Naive B cell (primary cell): ENCODE data around the gene BLACAT1. TPM values are rescaled to one million over a fixed set of nuclear protein-coding genes. Genes with fewer than 3 reads are reported as not detected.
"Not testable (repeated sequence)": the region's sequence is repeated elsewhere in the genome, so short reads cannot be mapped to it uniquely, and the experiment has no call there.

ENCODE experiments used
- ATAC-seq, 2 donors: fragments of 150-1000 bp; cut with Tn5 transposase; 2 replicates each; pipeline ENCODE4 v1.10.0; 2021; ENCODE audit warnings: low read depth in 2 of 2, mild to moderate bottlenecking in 2 of 2, moderate library complexity in 2 of 2
- DNase-seq: peaks from one replicate; pipeline ENCODE4 v3.0.0; 2022
- H3K27ac Mint-ChIP-seq, 6 donors: one replicate each; pipeline ENCODE4 v1.8.0; 2020 to 2022; ENCODE audit warnings: mild to moderate bottlenecking in 6 of 6, mixed read lengths in 6 of 6, moderate library complexity in 5 of 6, inconsistent platforms in 2 of 6
- H3K27me3 Mint-ChIP-seq, 3 donors: one replicate each; pipeline ENCODE4 v1.8.0; 2021 to 2022; ENCODE audit warnings: mixed read lengths in 3 of 3, mild to moderate bottlenecking in 1 of 3
- H3K36me3 Mint-ChIP-seq, 2 donors: one replicate each; pipeline ENCODE4 v1.8.0; 2020 to 2022; ENCODE audit warnings: mixed read lengths in 2 of 2, inconsistent platforms in 1 of 2, mild to moderate bottlenecking in 1 of 2
- H3K4me1 Mint-ChIP-seq, 3 donors: one replicate each; pipeline ENCODE4 v1.8.0; 2020 to 2022; ENCODE audit warnings: mixed read lengths in 3 of 3, inconsistent platforms in 1 of 3, mild to moderate bottlenecking in 1 of 3, moderate library complexity in 1 of 3
- H3K4me3 Mint-ChIP-seq, 8 donors: one replicate each; pipeline ENCODE4 v1.8.0; 2020 to 2022; ENCODE audit warnings: mild to moderate bottlenecking in 8 of 8, mixed read lengths in 8 of 8, moderate library complexity in 8 of 8, inconsistent platforms in 2 of 8
- H3K9me3 Mint-ChIP-seq, 7 donors: one replicate each; pipeline ENCODE4 v1.8.0; 2020 to 2022; ENCODE audit warnings: mixed read lengths in 7 of 7, mild to moderate bottlenecking in 5 of 7, inconsistent platforms in 2 of 7, moderate library complexity in 1 of 7
- polyA plus RNA-seq, 6 donors: library from polyadenylated mRNA; unstranded; fragments of 300-500 nt; fragmentation: Illumina TruSeq; gene quantifications; one replicate each; pipeline ENCODE4 v1.2.3, GENCODE V29; 2021; ENCODE audit warnings: low read depth in 6 of 6

BLACAT1 gene
- polyA plus RNA-seq, 6 donors from 2014 or later: not detected

DNA sequence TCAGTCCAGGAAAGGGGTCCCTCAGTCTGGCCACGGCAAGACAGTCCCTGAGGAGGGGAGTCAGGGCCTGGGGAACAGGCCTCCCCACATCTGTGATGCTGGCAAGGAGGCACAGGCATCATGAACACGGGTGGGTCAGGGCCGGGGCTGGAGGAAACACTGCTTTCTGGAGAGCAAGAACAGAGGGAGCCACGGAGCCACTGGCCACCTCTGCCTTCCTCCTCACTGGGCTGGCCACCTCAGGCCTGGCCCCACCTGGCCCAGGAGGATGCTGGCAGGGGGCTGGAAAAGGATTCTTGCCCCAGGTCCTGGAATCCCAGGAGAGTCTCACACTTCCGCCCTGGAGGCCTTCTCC, 15.7 kb downstream of the BLACAT1 start:
- no peaks in the 10 kb centered on the region for H3K27me3 Mint-ChIP-seq
- DNase-seq (no peak), ATAC-seq (no peak)
- H3K4me1 Mint-ChIP-seq: peaks cover 51 to 92% (median 89%) of the 10 kb centered on the region in 3 donors
- peak overlapping the region in 6 of 8 donors; percentile 70 to 91 (median 83) for H3K4me3 Mint-ChIP-seq
- no peaks in the 10 kb centered on the region for H3K36me3 Mint-ChIP-seq
- peak overlapping the region in 2 of 6 donors; percentile 60 to 82 for H3K27ac Mint-ChIP-seq
- no peaks in the 10 kb centered on the region for H3K9me3 Mint-ChIP-seq

DNA sequence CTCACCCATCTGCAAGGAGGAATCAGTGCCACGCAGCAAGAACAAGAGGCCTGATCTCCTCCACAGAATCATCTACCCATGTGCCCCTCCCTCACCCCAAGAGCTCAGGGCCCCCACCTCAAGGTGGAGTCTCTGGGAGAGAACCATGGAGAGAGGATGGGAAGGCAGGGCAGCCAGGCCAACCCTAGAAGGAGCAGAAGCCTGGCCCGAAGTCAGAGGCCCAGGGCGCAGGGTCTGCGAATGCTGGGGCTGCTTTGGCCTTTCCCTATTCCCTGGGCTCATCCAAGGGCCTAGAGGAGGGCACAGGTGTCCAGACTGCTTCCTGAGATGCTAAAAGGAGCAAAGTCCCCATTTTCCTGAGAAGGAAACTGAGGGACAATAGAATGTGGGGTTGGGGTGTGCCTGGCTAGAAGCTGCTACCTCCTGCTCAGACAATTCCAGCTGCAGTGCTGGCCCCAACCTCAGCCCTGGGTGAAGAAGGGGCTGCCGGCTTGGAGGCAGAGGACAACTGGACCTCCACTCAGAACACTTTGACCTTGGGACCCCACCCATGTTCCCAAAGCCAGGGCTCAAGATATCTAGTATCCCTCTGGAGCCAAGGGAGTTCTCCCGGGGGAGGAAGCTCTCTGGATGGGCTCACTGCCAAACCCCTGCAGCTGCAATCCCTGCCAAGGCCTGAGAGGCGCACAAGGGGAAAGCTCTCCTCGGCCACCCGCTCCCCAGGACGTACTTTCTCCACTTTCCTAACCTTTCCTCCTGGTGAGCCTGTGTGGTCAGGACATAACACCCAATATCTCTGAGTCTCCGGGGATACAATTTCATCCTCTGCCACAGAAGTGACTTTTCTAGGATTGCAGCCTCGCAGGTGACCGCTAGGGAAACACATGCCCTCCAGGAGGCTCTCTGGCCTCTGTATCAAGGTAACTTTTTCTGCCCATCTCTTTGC, 17.4 kb downstream of the BLACAT1 start:
- Mint-ChIP-seq H3K27me3 (no peaks in the 10 kb centered on the region), H3K9me3 (no peaks in the 10 kb centered on the region), H3K4me3 (no peak overlapping the region), H3K27ac (peak overlapping the region in 3 of 6 donors; percentile 10 to 63 (median 12)), H3K36me3 (no peaks in the 10 kb centered on the region), H3K4me1 (peaks cover 48 to 86% (median 83%) of the 10 kb centered on the region in 3 donors)
- DNase-seq: no peak
- ATAC-seq: no peak

DNA sequence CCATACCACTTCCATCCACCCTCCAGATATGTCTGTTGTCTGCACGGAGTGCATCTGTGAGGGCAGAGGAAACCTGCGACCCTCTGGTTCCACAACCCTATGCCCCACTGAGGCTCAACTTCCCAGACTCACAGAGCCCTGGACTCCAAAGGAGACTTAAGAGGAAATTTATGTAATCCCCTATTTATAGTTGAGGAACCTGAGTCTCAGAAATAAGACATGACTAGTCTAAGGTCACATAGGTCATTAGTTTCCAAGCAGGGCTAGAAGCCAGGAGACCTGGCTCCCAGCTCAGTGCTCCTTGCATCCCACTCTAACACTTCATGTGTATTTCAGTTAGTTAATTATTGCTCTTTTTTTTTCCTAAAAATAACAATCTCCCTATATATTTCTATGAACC, 18.3 kb downstream of the BLACAT1 start:
- no peaks in the 10 kb centered on the region for H3K27me3 Mint-ChIP-seq
- no peaks in the 10 kb centered on the region for H3K9me3 Mint-ChIP-seq
- DNase-seq (no peak), ATAC-seq (no peak)
- peaks cover 48 to 80% (median 73%) of the 10 kb centered on the region in 3 donors for H3K4me1 Mint-ChIP-seq
- peak overlapping the region in 1 of 8 donors; percentile 20 for H3K4me3 Mint-ChIP-seq
- H3K27ac Mint-ChIP-seq: peak overlapping the region in 1 of 6 donors; percentile 39
- no peaks in the 10 kb centered on the region for H3K36me3 Mint-ChIP-seq

DNA sequence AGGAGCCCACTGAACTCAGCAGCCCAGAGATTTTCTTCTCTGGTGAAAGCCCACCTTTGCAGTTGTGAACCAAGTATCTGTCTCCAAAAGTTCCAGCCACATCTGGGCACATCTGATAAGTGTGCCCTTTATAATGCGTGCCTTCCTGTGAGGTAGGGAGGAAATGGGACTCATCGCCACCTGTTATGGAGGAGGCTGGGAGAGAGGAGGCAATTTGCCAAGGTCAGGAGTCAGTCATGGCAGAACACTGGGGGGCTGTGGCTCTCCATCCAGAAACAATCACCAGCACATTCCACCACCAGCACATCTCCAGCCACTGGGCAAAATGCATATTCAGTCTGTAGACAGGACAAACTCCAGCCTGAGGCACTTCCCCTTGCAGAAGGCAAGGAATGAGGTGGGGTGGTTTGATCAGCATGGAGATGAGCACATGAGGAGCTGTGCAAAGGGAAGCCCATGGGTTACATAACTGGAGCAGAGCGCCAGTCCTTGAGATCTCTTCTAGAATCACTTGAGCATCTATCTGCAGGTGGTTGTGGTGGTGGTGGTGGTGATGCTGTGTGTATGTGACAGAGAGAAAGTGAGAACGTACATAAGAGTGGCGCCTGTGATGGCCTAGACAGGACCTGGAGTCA, 19.0 kb downstream of the BLACAT1 start:
- DNase-seq: no peak
- Mint-ChIP-seq H3K27me3 (no peaks in the 10 kb centered on the region), H3K4me1 (peaks cover 50 to 78% (median 72%) of the 10 kb centered on the region in 3 donors), H3K4me3 (peak overlapping the region in 1 of 8 donors; percentile 20), H3K27ac (peak overlapping the region in 3 of 6 donors; percentile 39 to 51 (median 39)), H3K9me3 (no peaks in the 10 kb centered on the region), H3K36me3 (no peaks in the 10 kb centered on the region)
- no peak for ATAC-seq

DNA sequence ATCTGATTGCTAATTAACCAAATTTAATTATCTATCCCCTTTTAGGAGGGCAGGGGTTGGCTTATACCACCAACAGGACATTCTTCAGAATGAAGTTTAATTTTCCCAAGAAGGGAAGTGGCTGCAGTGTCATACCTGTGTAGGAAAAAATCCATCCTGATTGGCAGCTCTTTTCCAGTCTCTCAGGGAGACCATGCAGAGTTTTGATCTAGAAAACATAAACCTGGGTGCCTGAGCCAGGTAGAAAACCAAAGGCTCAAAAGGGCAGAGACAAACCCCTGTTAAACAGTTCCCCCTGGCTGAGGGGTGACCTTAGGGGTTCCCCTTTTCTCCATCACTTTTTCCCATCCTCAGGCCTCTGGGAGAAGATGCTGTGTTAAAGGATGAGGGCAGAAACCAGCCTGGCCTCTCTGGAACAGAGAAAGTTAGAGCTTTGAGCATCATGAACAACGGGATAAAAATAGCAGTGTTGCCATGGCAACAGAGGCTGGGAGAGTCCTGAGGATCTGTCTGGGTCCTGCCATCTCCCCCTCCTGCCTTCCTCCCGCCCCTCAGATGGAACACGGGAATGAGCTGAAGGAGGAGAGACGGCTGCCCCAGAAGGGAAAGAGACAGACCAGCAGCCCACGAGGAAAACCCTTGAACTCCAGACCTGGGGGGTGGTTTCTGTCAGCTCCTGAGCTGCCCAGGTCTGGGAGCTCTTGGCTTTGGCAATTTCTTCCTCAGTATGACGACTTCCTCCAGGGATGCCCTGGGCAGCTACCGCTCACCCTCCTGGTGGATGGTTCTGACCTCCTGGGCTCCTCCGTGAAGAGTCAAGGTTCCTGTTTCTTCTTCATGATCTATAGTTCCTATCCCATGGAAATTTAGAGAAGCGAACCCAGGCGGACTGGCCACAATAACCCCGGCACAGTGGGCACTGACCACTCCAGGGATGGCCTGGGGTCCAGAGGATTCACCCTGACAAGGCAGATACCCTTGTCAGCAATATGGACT, 20.0 kb downstream of the BLACAT1 start:
- H3K4me1 Mint-ChIP-seq: peaks cover 48 to 78% (median 71%) of the 10 kb centered on the region in 3 donors
- DNase-seq (no peak), ATAC-seq (no peak)
- no peaks in the 10 kb centered on the region for H3K27me3 Mint-ChIP-seq
- peak overlapping the region in 4 of 8 donors; percentile 30 to 72 (median 46) for H3K4me3 Mint-ChIP-seq
- H3K27ac Mint-ChIP-seq: peak overlapping the region in 4 of 6 donors; percentile 20 to 51 (median 44)
- H3K9me3 Mint-ChIP-seq: no peaks in the 10 kb centered on the region
- no peaks in the 10 kb centered on the region for H3K36me3 Mint-ChIP-seq

DNA sequence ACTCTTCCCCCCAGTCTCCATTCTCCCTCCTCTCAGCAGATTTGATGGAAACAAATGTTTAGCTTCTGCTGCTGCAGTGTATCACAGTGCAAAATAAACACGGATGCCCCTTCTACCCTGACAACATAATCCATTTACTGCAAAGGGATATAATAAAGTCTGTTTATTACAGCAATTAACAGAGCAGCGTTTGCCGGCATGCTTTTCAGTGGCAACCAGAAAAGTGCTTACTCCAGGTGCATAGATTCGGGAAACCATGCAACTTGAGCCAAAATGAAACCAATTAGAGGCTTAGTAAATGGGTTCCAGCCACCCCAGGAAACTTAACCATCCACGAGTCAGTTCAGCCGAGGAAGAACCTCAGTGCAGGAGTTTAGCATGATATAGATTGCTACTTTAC, 21.1 kb downstream of the BLACAT1 start:
- DNase-seq (no peak), ATAC-seq (no peak)
- Mint-ChIP-seq H3K27ac (peak overlapping the region in 1 of 6 donors; percentile 96), H3K27me3 (no peaks in the 10 kb centered on the region), H3K9me3 (no peaks in the 10 kb centered on the region), H3K4me3 (peak overlapping the region in 1 of 8 donors; percentile 57), H3K4me1 (peaks cover 43 to 77% (median 71%) of the 10 kb centered on the region in 3 donors), H3K36me3 (no peaks in the 10 kb centered on the region)

DNA sequence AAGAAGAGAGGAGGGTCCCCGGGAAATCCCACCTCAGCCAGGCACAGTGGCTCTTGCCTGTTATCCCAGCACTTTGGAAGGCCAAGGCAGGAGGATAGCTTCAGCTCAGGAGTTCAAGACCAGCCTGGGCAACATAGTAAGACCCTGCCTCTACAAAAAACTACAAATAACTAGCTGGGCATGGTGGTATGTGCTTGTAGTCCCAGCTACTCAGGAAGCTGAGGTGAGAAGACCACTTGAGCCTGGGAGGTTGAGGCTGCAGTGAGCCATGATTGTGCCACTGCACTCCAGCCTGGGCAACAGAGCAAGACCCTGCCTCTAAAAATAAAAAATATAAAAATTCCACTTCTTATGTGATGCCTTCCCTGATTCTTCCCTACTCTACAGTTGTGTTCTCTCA, 23.2 kb downstream of the BLACAT1 start:
- H3K4me3 Mint-ChIP-seq, DNase-seq, ATAC-seq: not testable (repeated sequence)

DNA sequence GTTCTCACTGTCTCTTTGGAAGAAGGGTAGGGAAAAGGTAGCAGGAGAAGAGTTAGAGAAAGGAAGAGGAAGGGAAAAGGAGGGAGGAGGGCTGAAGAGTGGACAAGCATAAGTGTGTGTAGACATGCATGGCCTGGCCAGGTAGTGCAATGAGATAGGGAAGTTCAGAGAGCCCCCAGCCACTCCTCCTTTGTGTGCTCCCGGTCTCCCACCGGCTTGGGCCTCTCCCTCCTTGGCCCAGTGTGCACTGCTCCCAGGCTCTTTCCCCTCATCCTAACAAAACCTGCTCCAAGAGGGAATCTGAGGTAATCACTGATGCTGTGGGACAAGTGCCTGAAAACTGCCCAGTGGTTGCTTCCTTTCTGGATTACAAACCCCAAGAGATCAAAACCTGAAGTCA, 23.7 kb downstream of the BLACAT1 start:
- peak overlapping the region in 1 of 6 donors; percentile 17 for H3K27ac Mint-ChIP-seq

More for the DNA sequence above, 23.2 kb downstream of the BLACAT1 start:
- H3K27ac Mint-ChIP-seq, H3K36me3 Mint-ChIP-seq, H3K27me3 Mint-ChIP-seq, H3K9me3 Mint-ChIP-seq: not testable (repeated sequence)
- H3K4me1 Mint-ChIP-seq: peaks cover 39 to 68% (median 57%) of the 10 kb centered on the region in 3 donors

DNA sequence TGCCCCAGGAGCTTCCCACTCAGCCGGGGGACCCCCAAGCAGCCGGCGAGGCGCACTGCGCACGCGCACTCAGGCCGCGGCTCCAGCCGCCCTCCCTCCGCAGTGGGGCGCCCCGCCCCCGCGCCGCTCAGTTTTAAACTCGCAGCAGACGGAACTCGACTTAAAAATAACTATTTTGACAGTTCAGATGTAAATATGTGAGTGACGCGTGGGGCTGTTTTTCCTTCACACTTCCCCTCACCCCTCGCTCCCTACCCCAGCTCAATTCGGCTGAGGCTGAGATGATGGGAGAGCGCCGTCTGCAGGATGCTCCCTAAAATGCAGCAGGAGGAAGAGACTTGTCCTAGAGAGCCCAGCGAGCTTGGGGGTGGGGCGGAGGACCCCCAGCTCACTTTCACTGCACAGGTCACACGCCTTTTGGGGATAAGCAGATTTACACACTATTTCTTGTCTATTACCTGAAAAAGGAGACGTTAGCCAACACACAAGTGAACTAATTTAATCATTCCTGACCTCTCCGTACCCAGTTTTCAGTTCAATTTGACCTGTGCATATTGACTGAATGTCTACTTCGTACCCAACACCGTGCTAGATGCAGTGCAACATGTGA, 25.0 kb downstream of the BLACAT1 start:
- Mint-ChIP-seq H3K27me3 (peaks cover 0 to 9% (median 4%) of the 10 kb centered on the region in 3 donors), H3K36me3 (no peaks in the 10 kb centered on the region), H3K4me3 (peak overlapping the region; percentile 78 to 95 (median 90)), H3K4me1 (peaks cover 29 to 50% (median 48%) of the 10 kb centered on the region in 3 donors), H3K9me3 (no peaks in the 10 kb centered on the region), H3K27ac (peak overlapping the region; percentile 27 to 96 (median 74))
- DNase-seq (peak; percentile 77), ATAC-seq (peak; percentile 94 to 97)

More for the DNA sequence above, 23.7 kb downstream of the BLACAT1 start:
- peaks cover 38 to 63% (median 53%) of the 10 kb centered on the region in 3 donors for H3K4me1 Mint-ChIP-seq
- peak overlapping the region in 2 of 8 donors; percentile 7 to 21 for H3K4me3 Mint-ChIP-seq
- no peaks in the 10 kb centered on the region for H3K36me3 Mint-ChIP-seq
- DNase-seq (no peak), ATAC-seq (no peak)
- H3K27me3 Mint-ChIP-seq: no peaks in the 10 kb centered on the region
- H3K9me3 Mint-ChIP-seq: no peaks in the 10 kb centered on the region

DNA sequence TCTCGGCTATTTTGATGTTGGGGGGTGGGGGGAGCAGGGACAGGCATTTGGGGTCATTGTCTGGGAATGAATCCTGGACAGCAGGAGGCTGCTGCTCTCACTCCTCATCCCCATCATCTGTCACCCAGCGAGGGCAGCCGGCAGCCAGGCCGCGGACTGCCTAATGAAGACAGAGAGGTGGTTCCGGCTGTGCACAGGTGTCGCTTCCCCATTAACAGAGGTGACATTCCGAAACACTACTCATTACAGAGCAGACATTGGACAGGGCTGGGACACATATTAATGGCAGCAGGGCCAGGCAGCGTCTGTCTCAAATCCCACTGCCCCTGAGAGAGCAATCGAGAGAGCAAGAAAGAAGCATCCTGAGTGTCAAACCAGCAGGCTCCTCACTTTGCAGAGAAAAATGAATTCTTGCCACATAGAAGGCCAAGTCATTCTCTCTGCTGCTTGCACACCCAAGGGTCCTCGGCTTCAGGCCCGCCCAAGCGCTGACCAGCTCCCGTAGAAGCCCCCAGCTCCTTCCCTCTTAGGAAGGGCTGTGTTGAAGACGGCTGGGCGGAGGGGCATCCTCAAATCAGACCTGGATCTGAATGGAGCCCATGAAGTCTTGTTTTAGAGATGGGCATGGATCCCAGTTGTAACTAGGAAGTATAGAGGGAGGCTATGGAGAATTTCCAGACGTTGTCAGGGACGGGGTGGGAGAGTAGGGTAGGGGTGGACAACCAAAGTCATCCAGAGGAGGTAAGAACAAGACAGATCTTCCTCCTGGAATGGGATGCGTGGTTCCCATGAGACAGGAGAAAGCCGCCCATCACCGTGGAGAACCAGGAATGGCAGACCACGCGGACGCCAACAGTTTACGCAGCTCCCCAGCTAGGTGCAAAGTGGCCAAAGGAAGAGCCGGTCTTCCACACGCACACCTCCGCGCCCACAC, 25.8 kb downstream of the BLACAT1 start:
- H3K4me1 Mint-ChIP-seq: peaks cover 25 to 42% (median 40%) of the 10 kb centered on the region in 3 donors

DNA sequence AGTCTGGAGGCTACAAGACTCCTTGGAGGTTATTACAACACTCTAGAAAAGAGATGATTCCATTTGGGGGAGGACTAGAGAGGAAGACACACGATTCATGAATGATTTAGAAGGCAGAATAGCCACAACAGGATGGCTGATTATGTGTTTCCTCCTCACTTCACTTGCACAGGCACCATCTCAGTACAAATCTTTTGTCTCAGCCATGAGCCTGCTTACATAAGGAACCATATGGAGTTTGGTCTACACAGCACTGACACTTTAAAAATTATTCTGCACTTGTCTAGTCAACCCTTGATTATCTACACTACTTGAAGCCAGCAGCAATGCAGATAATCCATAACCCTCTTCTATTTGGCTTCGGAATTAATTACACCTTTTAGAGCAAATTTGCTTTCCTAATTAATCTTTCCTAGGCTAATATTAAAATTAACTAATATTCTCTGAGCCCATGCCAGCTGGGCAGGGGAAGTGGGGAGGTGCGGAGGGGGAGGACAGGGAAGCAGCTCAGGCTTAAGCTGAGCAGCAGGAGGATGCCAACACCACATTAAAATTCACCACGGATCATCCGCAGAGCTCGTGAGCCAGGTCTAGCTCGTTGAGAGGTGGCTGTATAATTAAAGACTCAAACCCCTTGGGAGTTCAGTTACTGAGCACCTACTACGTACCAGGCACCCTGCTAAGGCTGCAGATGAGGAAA, 30.8 kb downstream of the BLACAT1 start:
- H3K27ac Mint-ChIP-seq: no peak overlapping the region
- peaks cover 9 to 36% (median 23%) of the 10 kb centered on the region in 3 donors for H3K27me3 Mint-ChIP-seq
- ATAC-seq (no peak), DNase-seq (no peak)
- H3K4me1 Mint-ChIP-seq: peaks cover 3 to 11% (median 7%) of the 10 kb centered on the region in 3 donors
- no peaks in the 10 kb centered on the region for H3K36me3 Mint-ChIP-seq
- H3K4me3 Mint-ChIP-seq: no peak overlapping the region
- no peaks in the 10 kb centered on the region for H3K9me3 Mint-ChIP-seq

More for the DNA sequence above, 25.8 kb downstream of the BLACAT1 start:
- H3K36me3 Mint-ChIP-seq: no peaks in the 10 kb centered on the region
- H3K27me3 Mint-ChIP-seq: peaks cover 0 to 9% (median 4%) of the 10 kb centered on the region in 3 donors
- H3K4me3 Mint-ChIP-seq: peak overlapping the region; percentile 66 to 94 (median 82)
- H3K9me3 Mint-ChIP-seq: no peaks in the 10 kb centered on the region
- ATAC-seq (no peak), DNase-seq (no peak)
- peak overlapping the region in 4 of 6 donors; percentile 47 to 86 (median 58) for H3K27ac Mint-ChIP-seq
